Glutamatergic neuron (in vitro differentiated cells): ENCODE measurements around the gene PKDREJ. TPM values are rescaled to one million over a fixed set of nuclear protein-coding genes. Genes with fewer than 3 reads are reported as not detected.

Experiments used
- DNase-seq: peaks from one replicate; pipeline ENCODE4 v3.0.0; 2022
- H3K27ac Mint-ChIP-seq: one replicate; pipeline ENCODE4 v1.8.0; 2020; ENCODE audit warnings: mild to moderate bottlenecking, mixed read lengths, inconsistent platforms; ENCODE audit not compliant: unreplicated experiment
- H3K27me3 Mint-ChIP-seq: one replicate; pipeline ENCODE4 v1.8.0; 2020; ENCODE audit warnings: mild to moderate bottlenecking, moderate library complexity, mixed read lengths, inconsistent platforms; ENCODE audit not compliant: unreplicated experiment
- H3K36me3 Mint-ChIP-seq: one replicate; pipeline ENCODE4 v1.8.0; 2020; ENCODE audit warnings: mild to moderate bottlenecking, mixed read lengths, inconsistent platforms; ENCODE audit not compliant: unreplicated experiment
- H3K4me1 Mint-ChIP-seq: one replicate; pipeline ENCODE4 v1.8.0; 2020; ENCODE audit warnings: mild to moderate bottlenecking, low read depth, mixed read lengths, inconsistent platforms; ENCODE audit not compliant: unreplicated experiment
- H3K4me3 Mint-ChIP-seq: one replicate; pipeline ENCODE4 v1.8.0; 2020; ENCODE audit warnings: mild to moderate bottlenecking, mixed read lengths, inconsistent platforms; ENCODE audit not compliant: unreplicated experiment
- H3K9me3 Mint-ChIP-seq: one replicate; pipeline ENCODE4 v1.8.0; 2020; ENCODE audit warnings: mild to moderate bottlenecking, moderate library complexity, mixed read lengths, inconsistent platforms; ENCODE audit not compliant: unreplicated experiment
- total RNA-seq: library from RNA; stranded (reverse); fragmentation: NEBNext Ultra II Directional; extraction: Animal tissue kit (Norgen Biotek cat#: 25700); gene quantifications from one replicate; pipeline ENCODE4 v1.2.1, GENCODE V29; 2021; ENCODE audit not compliant: unreplicated experiment
- TF ChIP-seq, protein P1 (sequence below): fragments of 200-600 bp; sonication (generic); IDR thresholded peaks from one replicate; pipeline ENCODE4 v1.5.0; 2021; ENCODE audit not compliant: partially characterized antibody, unreplicated experiment

PKDREJ gene
- total RNA-seq, 1 donor from 2014 or later: not detected

- Mint-ChIP-seq H3K4me3 (no peak overlapping the region), H3K36me3 (no peaks in the 10 kb centered on the region), H3K27me3 (peaks cover 2% of the 10 kb centered on the region), H3K27ac (no peak overlapping the region), H3K4me1 (peaks cover 2% of the 10 kb centered on the region), H3K9me3 (no peaks in the 10 kb centered on the region)
- no peak for DNase-seq
- TF ChIP-seq, protein P1, sequence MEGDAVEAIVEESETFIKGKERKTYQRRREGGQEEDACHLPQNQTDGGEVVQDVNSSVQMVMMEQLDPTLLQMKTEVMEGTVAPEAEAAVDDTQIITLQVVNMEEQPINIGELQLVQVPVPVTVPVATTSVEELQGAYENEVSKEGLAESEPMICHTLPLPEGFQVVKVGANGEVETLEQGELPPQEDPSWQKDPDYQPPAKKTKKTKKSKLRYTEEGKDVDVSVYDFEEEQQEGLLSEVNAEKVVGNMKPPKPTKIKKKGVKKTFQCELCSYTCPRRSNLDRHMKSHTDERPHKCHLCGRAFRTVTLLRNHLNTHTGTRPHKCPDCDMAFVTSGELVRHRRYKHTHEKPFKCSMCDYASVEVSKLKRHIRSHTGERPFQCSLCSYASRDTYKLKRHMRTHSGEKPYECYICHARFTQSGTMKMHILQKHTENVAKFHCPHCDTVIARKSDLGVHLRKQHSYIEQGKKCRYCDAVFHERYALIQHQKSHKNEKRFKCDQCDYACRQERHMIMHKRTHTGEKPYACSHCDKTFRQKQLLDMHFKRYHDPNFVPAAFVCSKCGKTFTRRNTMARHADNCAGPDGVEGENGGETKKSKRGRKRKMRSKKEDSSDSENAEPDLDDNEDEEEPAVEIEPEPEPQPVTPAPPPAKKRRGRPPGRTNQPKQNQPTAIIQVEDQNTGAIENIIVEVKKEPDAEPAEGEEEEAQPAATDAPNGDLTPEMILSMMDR: no peak
These were observed 40.3 kb upstream of the PKDREJ start for GRCh38 chr22:46303347-46303965.

DNA sequence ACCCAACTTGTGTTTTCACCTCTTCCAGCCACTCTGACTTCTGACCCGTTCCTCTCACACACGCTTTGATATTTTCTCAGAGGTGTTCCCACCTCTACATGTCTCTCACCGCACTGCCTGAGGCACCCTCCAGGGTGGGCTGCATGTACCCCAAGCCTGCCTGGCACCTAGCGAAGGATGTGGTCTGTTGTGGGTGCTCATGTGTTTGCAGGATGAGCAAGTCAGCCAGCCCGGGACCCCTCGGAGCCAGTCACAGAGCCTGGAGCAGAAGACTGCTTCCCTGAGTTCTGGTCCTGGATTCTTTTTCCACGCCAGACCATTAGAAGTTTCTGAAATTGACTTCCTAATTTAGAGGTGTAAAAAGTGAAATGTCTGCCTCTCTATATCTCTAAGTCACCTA is 37.3 kb upstream of the PKDREJ start:
- Mint-ChIP-seq H3K27ac (peak overlapping the region; percentile 0), H3K27me3 (peaks cover 2% of the 10 kb centered on the region)
- TF ChIP-seq, protein P1: no peak

GRCh38 chr22:46299101-46299500 is 36.0 kb upstream of the PKDREJ start:
- Mint-ChIP-seq H3K27ac (no peak overlapping the region), H3K36me3 (no peaks in the 10 kb centered on the region), H3K27me3 (peaks cover 2% of the 10 kb centered on the region), H3K4me1 (peaks cover 11% of the 10 kb centered on the region), H3K4me3 (peak overlapping the region; percentile 35), H3K9me3 (peaks cover 6% of the 10 kb centered on the region)
- no peak for DNase-seq
- TF ChIP-seq, protein P1: no peak

More for the DNA sequence above, 37.3 kb upstream of the PKDREJ start:
- Mint-ChIP-seq H3K36me3 (no peaks in the 10 kb centered on the region), H3K4me3 (no peak overlapping the region), H3K9me3 (peaks cover 3% of the 10 kb centered on the region), H3K4me1 (peaks cover 9% of the 10 kb centered on the region)
- DNase-seq: no peak

GRCh38 chr22:46297151-46297812 is 34.1 kb upstream of the PKDREJ start:
- Mint-ChIP-seq H3K4me1 (peaks cover 21% of the 10 kb centered on the region), H3K4me3 (peak overlapping the region; percentile 91), H3K9me3 (peaks cover 14% of the 10 kb centered on the region), H3K36me3 (no peaks in the 10 kb centered on the region), H3K27me3 (peaks cover 2% of the 10 kb centered on the region), H3K27ac (peak overlapping the region; percentile 48)
- TF ChIP-seq, protein P1: no peak
- DNase-seq: peak; percentile 47
